ENCODE data around the gene ELF5.

- TF ChIP-seq, protein P1, sequence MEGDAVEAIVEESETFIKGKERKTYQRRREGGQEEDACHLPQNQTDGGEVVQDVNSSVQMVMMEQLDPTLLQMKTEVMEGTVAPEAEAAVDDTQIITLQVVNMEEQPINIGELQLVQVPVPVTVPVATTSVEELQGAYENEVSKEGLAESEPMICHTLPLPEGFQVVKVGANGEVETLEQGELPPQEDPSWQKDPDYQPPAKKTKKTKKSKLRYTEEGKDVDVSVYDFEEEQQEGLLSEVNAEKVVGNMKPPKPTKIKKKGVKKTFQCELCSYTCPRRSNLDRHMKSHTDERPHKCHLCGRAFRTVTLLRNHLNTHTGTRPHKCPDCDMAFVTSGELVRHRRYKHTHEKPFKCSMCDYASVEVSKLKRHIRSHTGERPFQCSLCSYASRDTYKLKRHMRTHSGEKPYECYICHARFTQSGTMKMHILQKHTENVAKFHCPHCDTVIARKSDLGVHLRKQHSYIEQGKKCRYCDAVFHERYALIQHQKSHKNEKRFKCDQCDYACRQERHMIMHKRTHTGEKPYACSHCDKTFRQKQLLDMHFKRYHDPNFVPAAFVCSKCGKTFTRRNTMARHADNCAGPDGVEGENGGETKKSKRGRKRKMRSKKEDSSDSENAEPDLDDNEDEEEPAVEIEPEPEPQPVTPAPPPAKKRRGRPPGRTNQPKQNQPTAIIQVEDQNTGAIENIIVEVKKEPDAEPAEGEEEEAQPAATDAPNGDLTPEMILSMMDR (conservative IDR thresholded peaks at IDR 0.05), result no peak
- TF ChIP-seq ZFX (IDR thresholded peaks at IDR 0.05), result no peak
Measured at GRCh38 chr11:34446386-34446785, 67.2 kb downstream of the ELF5 start.

All from C4-2B (cell line).